HepG2 (cell line): ENCODE measurements around the gene DENND5B. TPM values are rescaled to one million over a fixed set of nuclear protein-coding genes. Genes with fewer than 3 reads are reported as not detected.
A peak's percentile ranks its signal among the peaks of the same experiment; 100 is the strongest.

Source experiments
- EP300 ChIP-seq, 3 experiments: sonication (generic) in 1 of 3; formaldehyde crosslinking in 1 of 3; IDR thresholded peaks; 2 replicates each; pipeline versions ENCODE4 v1.5.1 to v1.6.1; 2011 to 2020; ENCODE audit warnings: low read depth in 2 of 3, low read length in 2 of 3, borderline replicate concordance in 1 of 3, improper control_type of control experiment in 1 of 3, mild to moderate bottlenecking in 1 of 3, missing genetic modification reagents in 1 of 3, moderate library complexity in 1 of 3
- FIP1L1 ChIP-seq: fragments of 200-400 bp; formaldehyde crosslinking; IDR thresholded peaks from 2 replicates; pipeline ENCODE4 v1.6.1; 2018; ENCODE audit warnings: low read depth, mild to moderate bottlenecking, low read length, moderate library complexity, borderline replicate concordance; ENCODE audit not compliant: insufficient read depth
- GATA4 ChIP-seq: sonication (generic); IDR thresholded peaks from 2 replicates; pipeline ENCODE4 v1.6.1; 2016; ENCODE audit warnings: antibody characterized with exemption, low read depth, borderline replicate concordance
- GATAD1 ChIP-seq: IDR thresholded peaks from 2 replicates; pipeline ENCODE4 v1.6.1; 2016; ENCODE audit warnings: missing genetic modification reagents, missing compliant biosample characterization
- MEIS1 ChIP-seq: sonication (generic); formaldehyde crosslinking; IDR thresholded peaks from 2 replicates; pipeline ENCODE4 v1.9.0; 2021; ENCODE audit warnings: mild to moderate bottlenecking, missing genetic modification reagents, moderate library complexity, borderline replicate concordance
- NAIF1 ChIP-seq: sonication (generic); formaldehyde crosslinking; IDR thresholded peaks from 2 replicates; pipeline ENCODE4 v1.5.0; 2020; ENCODE audit warnings: mild to moderate bottlenecking, missing genetic modification reagents, borderline replicate concordance
- NCOA2 ChIP-seq: sonication (generic); formaldehyde crosslinking; IDR thresholded peaks from 2 replicates; pipeline ENCODE4 v1.8.0; 2022; ENCODE audit warnings: inconsistent platforms
- RBFOX2 ChIP-seq: fragments of 200-400 bp; formaldehyde crosslinking; IDR thresholded peaks from 2 replicates; pipeline ENCODE4 v1.6.1; 2017; ENCODE audit warnings: low read depth, mild to moderate bottlenecking, low read length
- SPEN ChIP-seq: sonication (generic); formaldehyde crosslinking; IDR thresholded peaks from 2 replicates; pipeline ENCODE4 v1.5.1; 2020; ENCODE audit warnings: low read depth, mild to moderate bottlenecking, missing genetic modification reagents
- SRF ChIP-seq: IDR thresholded peaks from 2 replicates; pipeline ENCODE4 v1.6.1; 2011; ENCODE audit warnings: mild to moderate bottlenecking, low read depth, low read length, moderate library complexity
- TARDBP ChIP-seq: sonication (generic); formaldehyde crosslinking; IDR thresholded peaks from 2 replicates; pipeline ENCODE4 v1.8.0; 2022; ENCODE audit warnings: mild to moderate bottlenecking, missing genetic modification reagents
- ZFP82 ChIP-seq: sonication (generic); formaldehyde crosslinking; IDR thresholded peaks from 2 replicates; pipeline ENCODE4 v1.5.1; 2020; ENCODE audit warnings: mild to moderate bottlenecking, missing genetic modification reagents, borderline replicate concordance
- ZNF17 ChIP-seq: sonication (generic); formaldehyde crosslinking; IDR thresholded peaks from 2 replicates; pipeline ENCODE4 v1.5.0; 2020; ENCODE audit warnings: mild to moderate bottlenecking, missing genetic modification reagents
- ZNF33A ChIP-seq: sonication (generic); formaldehyde crosslinking; IDR thresholded peaks from 2 replicates; pipeline ENCODE4 v1.5.1; 2020; ENCODE audit warnings: missing genetic modification reagents, mild to moderate bottlenecking, moderate library complexity, borderline replicate concordance
- polyA plus RNA-seq, 8 experiments: library from polyadenylated mRNA; depleted of rRNA in 3 of 8; stranded (reverse) in 7 of 8; unstranded in 1 of 8; fragments of >200 nt; fragmentation: Illumina TruSeq in 4 of 8; extraction: Trizol in 4 of 8; gene quantifications; 2 replicates each; pipeline versions ENCODE4 v1.2.1 to v1.2.3, GENCODE V29; 2011 to 2016; ENCODE audit warnings: low read depth in 4 of 8, missing spikeins in 1 of 8, mixed read lengths in 1 of 8; ENCODE audit not compliant: insufficient read depth in 1 of 8
- total RNA-seq, 5 experiments: library from RNA; depleted of rRNA; stranded (reverse); fragments of >200 nt; fragmentation: Illumina TruSeq; extraction: Trizol; gene quantifications; 2 replicates each; pipeline ENCODE4 v1.2.3, GENCODE V29; 2016; ENCODE audit warnings: low read depth in 1 of 5
- TF ChIP-seq, protein P1 (sequence below): IDR thresholded peaks from 2 replicates; pipeline ENCODE4 v1.6.1; 2016
- TF ChIP-seq, protein P2 (sequence below): sonication (generic); formaldehyde crosslinking; IDR thresholded peaks from 2 replicates; pipeline ENCODE4 v1.4.0; 2020; ENCODE audit warnings: missing genetic modification reagents, borderline replicate concordance
- TF ChIP-seq, protein P3 (sequence below): sonication (generic); formaldehyde crosslinking; IDR thresholded peaks from 2 replicates; pipeline ENCODE4 v1.4.0; 2020; ENCODE audit warnings: missing genetic modification reagents
- TF ChIP-seq, protein P4 (sequence below): sonication (generic); formaldehyde crosslinking; IDR thresholded peaks from 2 replicates; pipeline ENCODE4 v1.4.0; 2020; ENCODE audit warnings: missing genetic modification reagents, borderline replicate concordance
- TF ChIP-seq, protein P5 (sequence below): IDR thresholded peaks from 2 replicates; pipeline ENCODE4 v1.6.1; 2012; ENCODE audit warnings: inconsistent platforms
- TF ChIP-seq, protein P6 (sequence below): sonication (generic); formaldehyde crosslinking; IDR thresholded peaks from 2 replicates; pipeline ENCODE4 v1.4.0; 2020; ENCODE audit warnings: mild to moderate bottlenecking, missing genetic modification reagents, borderline replicate concordance

DENND5B gene
- total and polyA plus RNA-seq, 2 of the 13 experiments (the other 11 are each of a cell fraction or from before 2014, with no cell fraction given): 14.7 to 18.7 TPM

DNA sequence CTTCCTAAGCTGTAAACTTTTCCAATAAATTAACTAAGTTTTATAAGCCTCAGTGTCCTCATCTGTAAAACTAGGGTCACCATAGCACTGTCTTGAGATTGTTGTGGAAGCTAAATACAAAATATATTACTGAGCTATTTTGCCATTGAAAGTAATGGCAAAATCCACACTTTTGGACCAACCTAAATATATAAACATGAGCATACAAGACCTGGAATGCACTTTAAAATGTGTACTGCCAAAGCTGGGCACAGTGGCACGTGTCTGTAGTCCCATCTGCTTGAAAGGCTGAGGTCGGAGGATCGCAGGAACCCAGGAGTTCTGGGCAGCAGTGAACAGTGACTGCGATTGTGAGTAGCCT, 235.2 kb downstream of the DENND5B start (continued):
- TF ChIP-seq, protein P1, sequence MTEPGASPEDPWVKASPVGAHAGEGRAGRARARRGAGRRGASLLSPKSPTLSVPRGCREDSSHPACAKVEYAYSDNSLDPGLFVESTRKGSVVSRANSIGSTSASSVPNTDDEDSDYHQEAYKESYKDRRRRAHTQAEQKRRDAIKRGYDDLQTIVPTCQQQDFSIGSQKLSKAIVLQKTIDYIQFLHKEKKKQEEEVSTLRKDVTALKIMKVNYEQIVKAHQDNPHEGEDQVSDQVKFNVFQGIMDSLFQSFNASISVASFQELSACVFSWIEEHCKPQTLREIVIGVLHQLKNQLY (CRISPR knock-in tag): no peak
- TF ChIP-seq, protein P2, sequence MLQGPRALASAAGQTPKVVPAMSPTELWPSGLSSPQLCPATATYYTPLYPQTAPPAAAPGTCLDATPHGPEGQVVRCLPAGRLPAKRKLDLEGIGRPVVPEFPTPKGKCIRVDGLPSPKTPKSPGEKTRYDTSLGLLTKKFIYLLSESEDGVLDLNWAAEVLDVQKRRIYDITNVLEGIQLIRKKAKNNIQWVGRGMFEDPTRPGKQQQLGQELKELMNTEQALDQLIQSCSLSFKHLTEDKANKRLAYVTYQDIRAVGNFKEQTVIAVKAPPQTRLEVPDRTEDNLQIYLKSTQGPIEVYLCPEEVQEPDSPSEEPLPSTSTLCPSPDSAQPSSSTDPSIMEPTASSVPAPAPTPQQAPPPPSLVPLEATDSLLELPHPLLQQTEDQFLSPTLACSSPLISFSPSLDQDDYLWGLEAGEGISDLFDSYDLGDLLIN (CRISPR knock-in tag): no peak
- TF ChIP-seq, protein P3, sequence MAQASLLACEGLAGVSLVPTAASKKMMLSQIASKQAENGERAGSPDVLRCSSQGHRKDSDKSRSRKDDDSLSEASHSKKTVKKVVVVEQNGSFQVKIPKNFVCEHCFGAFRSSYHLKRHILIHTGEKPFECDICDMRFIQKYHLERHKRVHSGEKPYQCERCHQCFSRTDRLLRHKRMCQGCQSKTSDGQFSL: no peak
- TF ChIP-seq, protein P4, sequence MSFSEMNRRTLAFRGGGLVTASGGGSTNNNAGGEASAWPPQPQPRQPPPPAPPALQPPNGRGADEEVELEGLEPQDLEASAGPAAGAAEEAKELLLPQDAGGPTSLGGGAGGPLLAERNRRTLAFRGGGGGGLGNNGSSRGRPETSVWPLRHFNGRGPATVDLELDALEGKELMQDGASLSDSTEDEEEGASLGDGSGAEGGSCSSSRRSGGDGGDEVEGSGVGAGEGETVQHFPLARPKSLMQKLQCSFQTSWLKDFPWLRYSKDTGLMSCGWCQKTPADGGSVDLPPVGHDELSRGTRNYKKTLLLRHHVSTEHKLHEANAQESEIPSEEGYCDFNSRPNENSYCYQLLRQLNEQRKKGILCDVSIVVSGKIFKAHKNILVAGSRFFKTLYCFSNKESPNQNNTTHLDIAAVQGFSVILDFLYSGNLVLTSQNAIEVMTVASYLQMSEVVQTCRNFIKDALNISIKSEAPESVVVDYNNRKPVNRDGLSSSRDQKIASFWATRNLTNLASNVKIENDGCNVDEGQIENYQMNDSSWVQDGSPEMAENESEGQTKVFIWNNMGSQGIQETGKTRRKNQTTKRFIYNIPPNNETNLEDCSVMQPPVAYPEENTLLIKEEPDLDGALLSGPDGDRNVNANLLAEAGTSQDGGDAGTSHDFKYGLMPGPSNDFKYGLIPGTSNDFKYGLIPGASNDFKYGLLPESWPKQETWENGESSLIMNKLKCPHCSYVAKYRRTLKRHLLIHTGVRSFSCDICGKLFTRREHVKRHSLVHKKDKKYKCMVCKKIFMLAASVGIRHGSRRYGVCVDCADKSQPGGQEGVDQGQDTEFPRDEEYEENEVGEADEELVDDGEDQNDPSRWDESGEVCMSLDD (CRISPR knock-in tag): no peak
- TF ChIP-seq ZFP82 (CRISPR knock-in tag): no peak
- TF ChIP-seq, protein P5, sequence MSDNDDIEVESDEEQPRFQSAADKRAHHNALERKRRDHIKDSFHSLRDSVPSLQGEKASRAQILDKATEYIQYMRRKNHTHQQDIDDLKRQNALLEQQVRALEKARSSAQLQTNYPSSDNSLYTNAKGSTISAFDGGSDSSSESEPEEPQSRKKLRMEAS: 0 out of 2 replicates have a peak, but pooled peaks have one; percentile 3
- no peak for TF ChIP-seq ZNF33A (CRISPR knock-in tag)
- TF ChIP-seq FIP1L1: no peak
- TF ChIP-seq EP300 (IDR thresholded peaks at IDR 0.05; ENCODE audit: low read depth in 2 of 2, low read length in 2 of 2): no peak
- TF ChIP-seq EP300 (CRISPR knock-in tag; IDR thresholded peaks at IDR 0.05; ENCODE audit: borderline replicate concordance): no peak
- TF ChIP-seq RBFOX2: 0 out of 2 replicates have a peak, but pooled peaks have one; percentile 41
- TF ChIP-seq MEIS1: no peak
- TF ChIP-seq NAIF1 (CRISPR knock-in tag): no peak
- TF ChIP-seq SRF: no peak
- TF ChIP-seq TARDBP (CRISPR knock-in tag): peak; percentile 17; the same call in 1 of the 2 replicates
- TF ChIP-seq, protein P6, sequence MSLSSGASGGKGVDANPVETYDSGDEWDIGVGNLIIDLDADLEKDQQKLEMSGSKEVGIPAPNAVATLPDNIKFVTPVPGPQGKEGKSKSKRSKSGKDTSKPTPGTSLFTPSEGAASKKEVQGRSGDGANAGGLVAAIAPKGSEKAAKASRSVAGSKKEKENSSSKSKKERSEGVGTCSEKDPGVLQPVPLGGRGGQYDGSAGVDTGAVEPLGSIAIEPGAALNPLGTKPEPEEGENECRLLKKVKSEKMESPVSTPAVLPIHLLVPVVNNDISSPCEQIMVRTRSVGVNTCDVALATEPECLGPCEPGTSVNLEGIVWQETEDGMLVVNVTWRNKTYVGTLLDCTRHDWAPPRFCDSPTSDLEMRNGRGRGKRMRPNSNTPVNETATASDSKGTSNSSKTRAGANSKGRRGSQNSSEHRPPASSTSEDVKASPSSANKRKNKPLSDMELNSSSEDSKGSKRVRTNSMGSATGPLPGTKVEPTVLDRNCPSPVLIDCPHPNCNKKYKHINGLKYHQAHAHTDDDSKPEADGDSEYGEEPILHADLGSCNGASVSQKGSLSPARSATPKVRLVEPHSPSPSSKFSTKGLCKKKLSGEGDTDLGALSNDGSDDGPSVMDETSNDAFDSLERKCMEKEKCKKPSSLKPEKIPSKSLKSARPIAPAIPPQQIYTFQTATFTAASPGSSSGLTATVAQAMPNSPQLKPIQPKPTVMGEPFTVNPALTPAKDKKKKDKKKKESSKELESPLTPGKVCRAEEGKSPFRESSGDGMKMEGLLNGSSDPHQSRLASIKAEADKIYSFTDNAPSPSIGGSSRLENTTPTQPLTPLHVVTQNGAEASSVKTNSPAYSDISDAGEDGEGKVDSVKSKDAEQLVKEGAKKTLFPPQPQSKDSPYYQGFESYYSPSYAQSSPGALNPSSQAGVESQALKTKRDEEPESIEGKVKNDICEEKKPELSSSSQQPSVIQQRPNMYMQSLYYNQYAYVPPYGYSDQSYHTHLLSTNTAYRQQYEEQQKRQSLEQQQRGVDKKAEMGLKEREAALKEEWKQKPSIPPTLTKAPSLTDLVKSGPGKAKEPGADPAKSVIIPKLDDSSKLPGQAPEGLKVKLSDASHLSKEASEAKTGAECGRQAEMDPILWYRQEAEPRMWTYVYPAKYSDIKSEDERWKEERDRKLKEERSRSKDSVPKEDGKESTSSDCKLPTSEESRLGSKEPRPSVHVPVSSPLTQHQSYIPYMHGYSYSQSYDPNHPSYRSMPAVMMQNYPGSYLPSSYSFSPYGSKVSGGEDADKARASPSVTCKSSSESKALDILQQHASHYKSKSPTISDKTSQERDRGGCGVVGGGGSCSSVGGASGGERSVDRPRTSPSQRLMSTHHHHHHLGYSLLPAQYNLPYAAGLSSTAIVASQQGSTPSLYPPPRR (CRISPR knock-in tag): no peak
- no peak for TF ChIP-seq GATAD1 (CRISPR knock-in tag)
- TF ChIP-seq SPEN: no peak; the same call in 1 of the 2 replicates
- TF ChIP-seq ZNF17: no peak
- no peak for TF ChIP-seq GATA4
- TF ChIP-seq NCOA2 (CRISPR knock-in tag): no peak
